Activated B cell treated with CpG ODN at 0.5 μM for 24 hours (primary cell): Measurements from ENCODE around the gene YPEL1. TPM values are rescaled to one million over a fixed set of nuclear protein-coding genes. Genes with fewer than 3 reads are reported as not detected.
"Not testable (repeated sequence)": the region's sequence is repeated elsewhere in the genome, so short reads cannot be mapped to it uniquely, and the experiment has no call there.

ENCODE experiments used
- ATAC-seq: fragments of 200-7000 bp; cut with Tn5 transposase; one replicate; pipeline ENCODE4 v1.10.0; 2021; ENCODE audit warnings: low read depth, mild to moderate bottlenecking, moderate library complexity
- CTCF ChIA-PET: fragments of 350-600 bp; sonication (Branson Sonifier 250); formaldehyde crosslinking; loops from one replicate; lab custom pipeline; 2021; ENCODE audit warnings: antibody characterized with exemption; lab: Charles Lee
- POLR2A ChIA-PET: fragments of 350-600 bp; sonication (Branson Sonifier 250); formaldehyde crosslinking; loops from one replicate; lab custom pipeline; 2021; ENCODE audit warnings: antibody characterized with exemption; lab: Charles Lee
- DNase-seq: peaks from one replicate; pipeline ENCODE4 v3.0.0; 2022
- H3K27ac Mint-ChIP-seq: one replicate; pipeline ENCODE4 v1.8.0; 2020; ENCODE audit warnings: mixed read lengths
- H3K27me3 Mint-ChIP-seq: one replicate; pipeline ENCODE4 v1.8.0; 2021; ENCODE audit warnings: mixed read lengths
- H3K36me3 Mint-ChIP-seq: one replicate; pipeline ENCODE4 v1.8.0; 2021; ENCODE audit warnings: low read depth, mixed read lengths
- H3K4me1 Mint-ChIP-seq: one replicate; pipeline ENCODE4 v1.8.0; 2021; ENCODE audit warnings: mixed read lengths
- H3K4me3 Mint-ChIP-seq: one replicate; pipeline ENCODE4 v1.8.0; 2020; ENCODE audit warnings: mild to moderate bottlenecking, mixed read lengths
- H3K9me3 Mint-ChIP-seq: one replicate; pipeline ENCODE4 v1.8.0; 2020; ENCODE audit warnings: mixed read lengths
- CTCF ChIP-seq: fragments of 200-600 bp; IDR thresholded peaks from one replicate; pipeline ENCODE4 v1.8.0; 2022; ENCODE audit warnings: antibody characterized with exemption, mild to moderate bottlenecking
- intact Hi-C: fragments of 100-400 bp; cut with micrococcal nuclease; formaldehyde crosslinking; loops from one replicate; pipeline ENCODE4 v1.15.1; 2024
- total RNA-seq: library from RNA; stranded (reverse); gene quantifications from 2 replicates; pipeline ENCODE4 v1.2.3, GENCODE V29; 2022

Gene YPEL1
- total RNA-seq, 1 donor from 2014 or later: 4.1 TPM

- CTCF ChIA-PET: no interaction called here
- no peak overlapping the region for H3K4me3 Mint-ChIP-seq
- POLR2A ChIA-PET: no interaction called here
- no peak for TF ChIP-seq CTCF
- H3K27me3 Mint-ChIP-seq: no peaks in the 10 kb centered on the region
- H3K4me1 Mint-ChIP-seq: no peaks in the 10 kb centered on the region
- ATAC-seq (no peak), DNase-seq (no peak)
- intact Hi-C loops: no loop called here
- no peak overlapping the region for H3K27ac Mint-ChIP-seq
- no peaks in the 10 kb centered on the region for H3K9me3 Mint-ChIP-seq
- H3K36me3 Mint-ChIP-seq: peaks cover 58% of the 10 kb centered on the region
Observed at GRCh38 chr22:21680830-21681565, 54.6 kb downstream of the YPEL1 start.

GRCh38 chr22:21679383-21679782 is 56.2 kb downstream of the YPEL1 start:
- ChIA-PET POLR2A (no interaction called here), CTCF (no interaction called here)
- Mint-ChIP-seq H3K27ac (no peak overlapping the region), H3K27me3 (no peaks in the 10 kb centered on the region), H3K4me3 (no peak overlapping the region), H3K4me1 (no peaks in the 10 kb centered on the region), H3K9me3 (no peaks in the 10 kb centered on the region), H3K36me3 (peaks cover 59% of the 10 kb centered on the region)
- no peak for TF ChIP-seq CTCF
- intact Hi-C loops: no loop called here
- ATAC-seq (no peak), DNase-seq (no peak)

- intact Hi-C loops: not testable (repeated sequence)
Observed at GRCh38 chr22:21678842-21679241, 56.8 kb downstream of the YPEL1 start.

GRCh38 chr22:21677606-21678443 is 57.8 kb downstream of the YPEL1 start:
- no peaks in the 10 kb centered on the region for H3K27me3 Mint-ChIP-seq
- intact Hi-C loops: no loop called here

More at GRCh38 chr22:21678842-21679241, 56.8 kb downstream of the YPEL1 start:
- H3K36me3 Mint-ChIP-seq: peaks cover 62% of the 10 kb centered on the region
- H3K27ac Mint-ChIP-seq, DNase-seq, ATAC-seq, H3K9me3 Mint-ChIP-seq, POLR2A ChIA-PET, CTCF ChIA-PET, H3K4me1 Mint-ChIP-seq, H3K27me3 Mint-ChIP-seq, H3K4me3 Mint-ChIP-seq: not testable (repeated sequence)

GRCh38 chr22:21674638-21675245 is 60.9 kb downstream of the YPEL1 start:
- H3K27ac Mint-ChIP-seq: no peak overlapping the region
- intact Hi-C loops: no loop called here
- ATAC-seq (no peak), DNase-seq (no peak)
- peaks cover 4% of the 10 kb centered on the region for H3K4me1 Mint-ChIP-seq
- no peak for TF ChIP-seq CTCF
- H3K9me3 Mint-ChIP-seq: no peaks in the 10 kb centered on the region
- POLR2A ChIA-PET: interaction anchor here (0.6 kb wide), 1 partner anchor 17 kb away, joined by 5 read pairs; no protein-coding TSS in a partner anchor
- peaks cover 74% of the 10 kb centered on the region for H3K36me3 Mint-ChIP-seq
- no peaks in the 10 kb centered on the region for H3K27me3 Mint-ChIP-seq
- CTCF ChIA-PET: no interaction called here
- H3K4me3 Mint-ChIP-seq: no peak overlapping the region

More at GRCh38 chr22:21677606-21678443, 57.8 kb downstream of the YPEL1 start:
- ATAC-seq (no peak), DNase-seq (no peak)
- Mint-ChIP-seq H3K4me3 (no peak overlapping the region), H3K27ac (no peak overlapping the region), H3K9me3 (no peaks in the 10 kb centered on the region), H3K36me3 (peaks cover 64% of the 10 kb centered on the region), H3K4me1 (no peaks in the 10 kb centered on the region)
- POLR2A ChIA-PET: no interaction called here
- TF ChIP-seq CTCF: no peak
- CTCF ChIA-PET: no interaction called here
